Activated CD4-positive, alpha-beta T cell treated with anti-CD3 and anti-CD28 coated beads, Interleukin-2, Interleukin-6, amounts not matched to agents 100 ng/mL and 50 ng/mL, durations not matched to agents 16 hours and 8 hours (primary cell): Measurements from ENCODE around the gene TRIOBP.

ENCODE experiments used
- DNase-seq: peaks from one replicate; pipeline ENCODE4 v3.0.0-alpha.2; 2020

TRIOBP gene

GRCh38 chr22:37806409-37807333 is 109.8 kb downstream of the TRIOBP start:
- no peak for DNase-seq

GRCh38 chr22:37807410-37808293 is 110.8 kb downstream of the TRIOBP start, which contains the start of gene GCAT:
Gene GCAT, plus strand, starts transcription at chr22:37807934. Its CDS starts 34 bp downstream, at chr22:37807968.
- peak; percentile 97 for DNase-seq

- DNase-seq: no peak
Observed at GRCh38 chr22:37808294-37808657, 111.4 kb downstream of the TRIOBP start.

GRCh38 chr22:37809672-37810333 is 113.0 kb downstream of the TRIOBP start:
- DNase-seq: no peak

- DNase-seq: no peak
Observed at GRCh38 chr22:37811867-37812266, 115.0 kb downstream of the TRIOBP start.

- no peak for DNase-seq
Observed at GRCh38 chr22:37812869-37813678, 116.2 kb downstream of the TRIOBP start.

- DNase-seq: no peak
Observed at GRCh38 chr22:37815593-37815992, 118.7 kb downstream of the TRIOBP start.

GRCh38 chr22:37816543-37817180 is 119.8 kb downstream of the TRIOBP start:
- DNase-seq: no peak

- DNase-seq: peak; percentile 89
Observed at GRCh38 chr22:37817705-37818408, 121.0 kb downstream of the TRIOBP start.

GRCh38 chr22:37818409-37819104 is 121.7 kb downstream of the TRIOBP start:
- DNase-seq: peak; percentile 77

- DNase-seq: no peak
Observed at GRCh38 chr22:37819105-37819433, 122.2 kb downstream of the TRIOBP start.

GRCh38 chr22:37820350-37820749 is 123.5 kb downstream of the TRIOBP start:
- DNase-seq: no peak

- DNase-seq: no peak
Observed at GRCh38 chr22:37822079-37822833, 125.4 kb downstream of the TRIOBP start.

- no peak for DNase-seq
Observed at GRCh38 chr22:37823134-37823985, 126.5 kb downstream of the TRIOBP start, which contains the start of gene GALR3. Gene GALR3, plus strand, starts transcription at chr22:37823382. Its CDS starts 25 bp downstream, at chr22:37823407.

GRCh38 chr22:37824674-37825641 is 128.1 kb downstream of the TRIOBP start:
- peak; percentile 44 for DNase-seq
